Measurements from ENCODE around the gene GP2.

GP2 gene

DNA sequence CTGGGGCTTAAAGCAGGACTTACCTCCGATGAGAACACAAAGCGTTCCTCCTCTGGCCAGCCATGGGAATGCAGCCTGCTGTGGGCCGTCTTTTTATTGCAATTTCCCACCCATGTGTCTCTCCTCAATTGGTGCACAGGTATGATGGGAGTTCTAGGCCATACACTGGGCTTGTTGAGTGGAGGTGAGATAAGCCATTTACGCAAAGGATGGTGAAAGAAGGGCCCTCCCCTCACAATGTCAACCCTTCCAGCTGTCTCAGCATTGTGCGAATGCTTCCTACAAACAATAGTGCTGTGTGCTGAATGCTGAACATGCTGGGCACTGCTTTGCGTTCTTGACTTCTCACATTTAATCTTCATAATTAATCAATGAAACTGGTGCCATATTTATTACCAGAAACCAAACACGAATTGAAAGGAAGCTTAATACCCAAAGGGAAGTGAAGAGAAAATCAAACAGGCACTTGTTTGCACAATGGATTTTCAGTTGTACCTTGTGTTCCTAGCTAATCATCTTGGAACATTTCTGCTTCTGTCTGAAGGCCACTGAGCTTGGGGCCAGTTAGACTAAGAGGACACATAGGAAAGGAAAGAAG lies at the start of gene GP2:
GP2 (minus strand) TSS at position 70 of the 598 bp plus-strand sequence. CDS start 1,082 bp downstream, outside the sequence.
- no peak for DNase-seq

DNA sequence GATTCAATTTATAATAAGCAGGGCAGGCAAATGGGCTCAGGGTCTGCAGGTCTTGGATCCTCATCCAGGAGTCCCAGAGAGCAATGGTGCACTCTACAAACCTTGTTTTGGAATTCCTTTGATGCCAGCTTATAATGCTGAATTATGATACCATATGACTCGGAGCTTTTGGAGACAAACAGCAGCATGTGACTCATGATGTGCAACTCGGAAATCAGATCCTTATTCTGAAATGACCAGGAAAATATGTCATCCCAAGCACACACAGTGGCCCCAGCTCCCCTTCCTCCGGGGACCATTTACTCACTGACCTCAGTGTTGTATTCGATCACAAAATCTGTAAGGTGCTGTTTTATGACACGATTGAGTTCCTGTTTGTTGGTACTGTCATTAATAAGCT lies 45.4 kb upstream of the GP2 start:
- no peak for DNase-seq

DNA sequence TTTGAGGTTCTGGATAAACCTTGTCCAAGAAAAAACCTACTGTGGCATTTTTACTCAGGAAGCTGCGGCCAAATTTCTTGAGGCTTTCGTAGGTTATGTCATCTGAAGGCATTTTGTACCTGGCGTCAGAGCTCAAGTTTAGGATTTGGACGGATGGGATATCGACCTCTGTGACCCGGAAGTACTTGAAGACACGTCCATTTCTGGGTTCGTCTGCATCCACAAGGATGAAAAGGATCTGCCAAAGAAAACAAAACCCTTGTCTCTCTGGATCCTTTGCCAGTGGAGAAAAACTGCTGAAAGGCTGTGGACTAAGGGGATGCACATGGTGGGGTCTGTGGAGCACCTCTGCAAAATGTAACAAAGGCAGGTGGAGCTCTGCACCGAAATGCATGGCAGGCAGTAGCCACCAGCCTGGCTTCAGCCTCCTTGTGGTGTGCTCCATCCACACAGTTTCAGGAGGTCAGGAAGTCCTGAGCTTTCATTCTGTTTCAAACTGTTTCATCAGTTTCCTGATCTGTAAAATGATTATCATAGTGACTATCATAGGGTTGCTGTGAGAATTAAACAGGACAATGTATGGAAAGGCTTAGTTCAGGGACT lies 42.2 kb upstream of the GP2 start:
- no peak for DNase-seq

DNA sequence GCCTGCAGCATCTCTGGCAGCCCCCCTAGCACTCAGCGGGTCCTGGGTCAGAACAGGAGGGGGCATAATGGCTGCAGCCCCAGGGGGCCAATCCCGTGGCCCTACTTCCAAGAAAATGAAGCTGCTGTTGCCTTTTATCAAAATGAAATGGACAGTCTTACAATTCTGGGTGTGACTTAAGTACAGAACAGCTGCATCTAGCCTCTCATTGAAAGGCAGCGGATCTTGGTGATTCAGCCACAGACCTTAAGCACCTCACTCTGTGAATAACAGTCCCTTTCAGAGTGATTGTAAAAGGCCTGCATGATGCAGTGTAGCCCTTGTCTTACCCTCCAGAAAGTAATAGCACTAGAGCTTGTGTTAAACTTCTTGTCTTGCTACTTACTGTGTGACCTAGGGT lies 36.7 kb upstream of the GP2 start:
- no peak for DNase-seq

DNA sequence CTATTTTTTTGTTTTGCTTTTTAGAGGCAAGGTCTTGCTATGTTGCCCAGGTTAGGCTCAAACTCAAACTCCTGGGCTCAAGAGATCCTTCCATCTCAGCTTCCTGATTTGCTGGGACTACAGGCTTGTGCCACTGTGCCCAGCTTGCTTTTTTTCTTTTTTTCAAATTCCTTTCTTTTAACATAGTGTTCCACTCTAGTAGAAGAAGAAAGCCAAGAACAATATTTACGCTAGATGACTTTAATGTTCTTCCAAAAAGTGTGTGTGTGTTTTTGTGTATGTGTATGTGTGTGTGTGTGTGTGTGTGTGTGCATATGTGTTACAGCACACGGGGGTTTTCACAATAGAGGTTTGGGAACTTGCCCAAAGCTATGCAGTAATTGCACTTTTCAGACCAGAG lies 35.9 kb upstream of the GP2 start:
- no peak for DNase-seq

DNA sequence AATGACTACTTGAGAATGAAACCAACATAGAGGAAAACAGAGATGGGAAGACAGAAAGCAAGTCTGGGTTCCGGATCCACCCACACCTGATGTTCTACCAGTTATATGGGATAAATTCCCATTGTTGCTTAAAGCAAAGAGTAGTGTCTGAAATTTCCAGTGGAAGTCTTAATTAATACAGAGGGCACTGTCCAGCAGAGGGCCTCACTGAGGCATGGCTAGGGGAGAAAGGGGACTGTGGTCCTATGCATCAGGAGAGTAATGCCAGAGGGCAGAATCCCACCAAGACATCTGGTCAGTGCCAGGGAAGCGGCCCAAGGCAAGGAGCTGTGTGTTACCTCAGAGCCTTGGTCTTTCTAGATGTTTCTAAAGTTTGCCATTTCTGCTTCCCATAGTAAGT lies 32.7 kb upstream of the GP2 start:
- no peak for DNase-seq

DNA sequence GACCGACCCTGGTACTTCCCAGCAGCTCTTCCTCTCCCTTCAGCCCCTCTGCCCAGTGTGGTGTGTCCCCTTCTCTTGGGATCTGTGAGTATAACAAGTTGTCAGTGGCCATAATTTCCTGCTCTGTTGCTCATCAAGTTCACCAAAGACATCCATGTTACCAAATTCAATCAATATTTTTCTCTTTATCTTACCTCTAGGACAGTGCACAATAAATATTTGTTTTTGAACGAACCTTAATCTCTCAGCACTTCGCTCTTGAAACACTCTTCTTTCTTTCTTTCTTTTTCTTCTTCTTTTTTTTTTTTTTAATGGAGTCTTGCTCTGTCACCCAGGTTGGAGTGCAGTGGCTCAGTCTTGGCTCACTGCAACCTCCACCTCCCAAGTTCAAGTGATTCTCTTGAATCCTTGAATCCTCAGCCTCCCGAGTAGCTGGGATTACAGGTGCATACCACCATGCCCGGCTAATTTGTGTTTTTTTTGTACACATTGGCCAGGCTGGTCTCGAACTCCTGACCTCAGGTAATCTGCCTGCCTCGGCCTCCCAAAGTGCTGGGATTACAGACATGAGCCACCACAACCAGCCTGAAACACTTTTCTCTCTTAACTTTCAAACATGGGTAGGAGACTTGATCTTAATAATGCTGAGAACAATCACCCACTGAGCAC lies 27.9 kb upstream of the GP2 start:
- no peak for DNase-seq

DNA sequence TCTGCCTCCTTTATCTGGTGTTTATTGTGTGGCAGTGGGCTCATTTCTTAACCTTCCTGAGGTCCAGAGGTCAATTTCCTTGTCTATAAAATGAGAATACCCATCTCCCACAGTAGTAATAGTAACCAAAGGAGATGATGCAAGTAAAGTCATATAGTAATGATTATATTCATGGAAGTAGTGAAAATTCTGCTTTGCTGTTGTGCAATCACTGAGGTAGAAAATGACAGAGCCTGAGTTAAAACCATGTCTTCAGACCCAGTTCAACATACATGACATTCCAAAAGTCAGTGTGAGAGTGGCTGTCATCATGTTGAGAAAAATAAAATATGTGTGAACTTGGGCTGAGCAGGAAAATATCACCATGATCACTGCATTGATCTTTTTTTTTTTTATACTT lies 26.1 kb upstream of the GP2 start:
- DNase-seq = no peak

DNA sequence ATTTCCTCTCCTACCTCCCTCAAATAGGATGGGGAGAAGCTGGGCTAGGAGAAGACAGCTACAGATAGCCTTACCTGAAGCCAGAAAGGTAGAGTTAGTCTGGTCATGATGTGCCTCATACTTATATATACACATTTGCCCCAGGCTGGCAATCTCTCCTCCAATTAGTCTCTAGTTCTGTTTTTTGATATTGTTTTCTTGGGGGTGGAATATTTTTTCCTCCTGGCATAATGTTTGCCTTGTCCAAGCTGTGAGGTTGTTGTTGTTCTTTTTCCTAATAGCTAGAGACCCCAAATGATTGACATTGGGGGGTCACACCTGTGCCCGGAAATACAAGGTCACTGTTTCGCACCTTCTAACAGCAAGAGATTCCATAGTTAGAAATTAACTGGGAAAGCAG lies 25.3 kb upstream of the GP2 start, which contains the start of gene UMOD:
UMOD (minus strand) TSS at position 101 of the 400 bp plus-strand sequence. CDS start 1,978 bp downstream, outside the sequence.
- no peak for DNase-seq

DNA sequence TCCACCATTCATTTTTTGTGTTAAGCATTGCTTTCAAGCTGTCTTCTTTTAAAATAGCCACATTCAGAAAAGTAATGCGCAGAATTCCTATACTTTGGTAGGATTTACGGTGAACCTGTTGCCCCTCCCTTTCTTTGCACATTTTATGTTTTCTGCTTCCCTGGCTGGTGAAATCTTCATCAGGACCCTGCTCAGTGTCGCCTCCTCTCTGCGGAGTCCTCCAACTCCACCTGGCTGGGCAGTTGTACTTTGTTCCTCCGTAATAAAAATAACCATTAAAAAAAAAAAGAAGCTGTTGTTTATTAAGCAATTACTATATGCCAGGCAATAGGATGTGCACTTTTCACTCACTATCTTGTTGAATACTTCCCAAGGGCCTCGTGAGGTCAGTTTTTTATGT lies 22.3 kb upstream of the GP2 start:
- no peak for DNase-seq

DNA sequence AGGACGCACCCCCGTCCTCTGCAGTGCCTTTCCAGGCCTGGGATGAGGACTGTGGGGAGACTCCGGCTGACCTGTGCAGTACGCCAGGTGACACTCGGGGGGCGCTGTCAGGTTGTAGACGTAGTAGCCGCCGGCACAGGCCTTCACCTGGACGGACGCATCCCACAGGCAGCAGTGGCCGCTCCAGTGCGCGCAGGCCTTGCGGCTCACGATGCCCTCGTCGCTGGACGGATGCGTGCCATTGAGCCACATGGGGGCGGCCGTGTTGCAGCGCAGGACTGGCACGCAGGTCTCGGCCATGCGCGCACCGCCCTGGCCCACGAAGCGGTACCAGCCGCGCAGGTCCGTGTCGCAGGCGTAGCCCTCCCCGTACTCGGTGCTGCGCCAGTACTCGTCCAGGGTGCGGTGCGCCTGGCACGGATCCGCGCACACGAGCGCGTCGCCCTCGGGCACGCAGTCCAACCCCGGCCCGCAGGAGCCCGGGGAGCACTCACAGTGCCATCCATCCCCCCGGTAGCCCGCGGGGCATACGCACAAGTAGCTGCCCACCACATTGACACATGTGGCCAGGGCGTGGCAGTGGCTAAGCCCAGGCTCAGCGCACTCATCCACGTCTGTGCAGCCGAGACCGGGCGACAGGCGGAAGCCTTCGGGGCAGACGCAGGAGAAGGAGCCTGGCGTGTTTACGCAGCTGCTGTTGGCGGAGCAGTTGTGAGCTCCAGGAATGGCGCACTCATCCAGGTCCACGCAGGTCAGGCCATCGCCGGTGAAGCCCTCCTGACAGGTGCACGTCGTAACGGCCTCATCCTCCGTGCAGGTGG lies 21.3 kb upstream of the GP2 start:
- no peak for DNase-seq

DNA sequence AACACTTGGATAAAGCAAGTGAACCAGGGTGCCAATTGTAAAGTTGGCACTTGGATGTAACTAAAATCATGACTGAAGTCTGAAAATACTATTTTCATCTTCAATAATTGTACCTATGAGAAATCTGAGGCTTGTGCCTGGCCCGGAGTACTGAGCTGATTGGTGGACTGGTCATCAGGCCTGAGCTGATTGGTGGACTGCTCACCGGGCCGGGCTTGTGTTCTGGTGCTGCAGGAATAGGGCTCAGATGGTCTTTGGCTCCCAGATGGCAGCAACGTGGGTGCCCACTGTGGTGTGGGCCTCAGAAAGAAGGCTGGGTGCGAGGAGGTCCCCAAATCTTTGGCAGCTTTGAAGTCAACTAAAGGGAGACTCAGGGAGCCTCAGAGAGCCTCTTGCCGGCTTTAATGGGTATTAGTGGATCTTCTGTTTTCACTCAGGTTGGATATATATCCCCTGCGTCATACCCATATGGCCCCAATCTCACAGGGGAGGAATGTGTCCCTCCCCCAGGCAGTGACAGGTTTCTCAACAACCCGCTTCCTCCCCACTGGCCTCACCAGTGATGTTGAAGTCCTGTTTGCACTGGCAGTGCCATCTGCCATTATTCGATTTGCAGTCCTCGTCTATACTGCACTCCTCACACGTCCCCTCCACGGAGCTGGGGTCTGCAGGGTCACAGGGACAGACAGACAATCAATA lies 20.5 kb upstream of the GP2 start:
- no peak for DNase-seq

DNA sequence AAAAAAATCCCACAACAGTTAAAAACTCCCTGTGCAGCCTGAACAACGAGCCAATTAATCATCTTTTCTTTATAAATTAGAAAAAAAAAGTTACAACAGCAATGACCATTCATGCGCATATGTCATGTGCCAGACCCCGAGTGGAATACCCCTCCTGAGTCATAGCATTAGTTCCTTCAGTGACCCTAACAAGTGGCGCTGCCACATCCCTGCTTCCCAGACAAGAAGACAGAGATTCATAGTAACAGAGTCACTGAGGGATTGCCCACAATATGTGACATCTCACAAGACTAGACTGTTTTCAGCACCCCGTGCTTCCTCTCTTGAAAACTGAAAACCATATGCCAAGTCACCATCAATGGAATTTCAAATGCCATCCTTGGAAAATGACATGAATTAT lies 17.3 kb upstream of the GP2 start:
- DNase-seq = no peak

DNA sequence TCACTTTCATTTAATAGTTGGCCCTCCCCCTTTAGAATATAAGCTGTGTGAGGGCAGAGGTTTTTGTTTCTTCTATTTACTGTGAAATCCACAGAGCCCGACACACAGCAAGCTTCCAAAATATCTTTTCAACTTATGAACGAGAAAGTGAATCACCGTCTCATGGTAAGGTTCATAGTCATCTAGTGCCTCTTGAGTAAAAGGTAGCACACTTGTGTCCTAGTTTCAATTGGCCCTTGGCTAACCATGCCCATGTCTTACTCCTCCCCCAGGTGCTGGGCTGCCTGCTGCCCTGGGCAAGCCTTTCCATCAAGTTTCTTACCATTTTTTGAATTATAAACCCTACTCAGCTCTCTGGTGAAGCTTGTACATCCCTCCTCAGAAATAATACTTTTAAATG lies 12.4 kb upstream of the GP2 start:
- DNase-seq = no peak

DNA sequence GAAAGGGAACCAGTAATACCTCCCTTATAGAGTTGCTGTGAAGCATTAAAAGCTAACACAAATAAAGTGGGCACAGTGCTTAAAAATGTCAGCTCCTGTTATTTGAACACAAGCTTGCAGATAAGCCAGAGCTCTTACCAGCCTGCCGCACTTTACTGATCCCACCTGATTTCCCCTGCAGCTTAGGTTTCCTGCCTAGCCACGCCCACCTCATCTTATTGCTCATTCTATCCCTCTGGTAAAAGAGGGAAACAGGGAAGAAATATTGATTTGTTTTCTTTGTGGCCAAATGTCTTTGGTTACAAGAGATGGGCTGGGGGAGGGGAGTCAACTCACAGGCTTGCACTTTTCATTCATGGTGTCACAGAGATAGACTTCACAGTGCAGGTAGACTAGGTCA lies 9.6 kb upstream of the GP2 start:
- DNase-seq = no peak

DNA sequence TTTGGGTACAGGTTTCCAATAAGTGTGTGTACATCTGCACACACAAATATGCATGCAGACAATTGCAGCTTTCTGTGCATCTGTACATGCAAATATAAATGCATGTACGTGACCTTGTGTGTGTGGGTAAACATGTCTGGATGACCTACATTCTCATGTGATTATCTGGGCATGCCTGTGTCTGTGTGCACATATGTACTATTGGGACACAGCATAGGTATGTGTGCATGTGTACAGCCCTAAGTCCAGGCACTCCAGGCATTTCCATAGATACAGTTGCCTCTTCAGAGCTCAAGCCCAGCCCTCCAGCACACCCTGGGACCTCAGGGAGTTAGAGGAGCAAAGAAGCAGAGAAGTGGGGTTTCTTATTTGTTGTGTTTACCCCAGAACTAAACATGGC lies 7.1 kb upstream of the GP2 start:
- no peak for DNase-seq

DNA sequence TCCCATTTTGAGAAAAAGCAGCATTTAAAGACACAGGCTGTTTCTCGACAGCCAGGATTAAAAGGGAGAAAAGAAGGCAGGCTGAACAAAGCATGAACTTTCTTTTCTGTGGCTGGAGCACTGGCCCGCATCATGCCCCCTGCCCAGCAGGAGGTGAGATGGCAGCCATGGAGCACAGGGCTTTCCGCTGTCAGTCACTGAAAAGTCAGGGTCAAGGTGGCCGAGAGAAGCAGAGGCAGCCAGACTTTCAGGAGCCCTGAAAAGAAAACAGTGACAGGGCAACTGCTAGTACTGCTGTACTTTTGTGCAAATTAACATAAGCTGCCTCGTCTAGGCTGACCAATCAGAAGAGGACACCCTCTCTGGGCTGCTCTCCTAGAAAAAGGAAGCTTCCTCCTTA lies 5.8 kb upstream of the GP2 start:
- DNase-seq = no peak

DNA sequence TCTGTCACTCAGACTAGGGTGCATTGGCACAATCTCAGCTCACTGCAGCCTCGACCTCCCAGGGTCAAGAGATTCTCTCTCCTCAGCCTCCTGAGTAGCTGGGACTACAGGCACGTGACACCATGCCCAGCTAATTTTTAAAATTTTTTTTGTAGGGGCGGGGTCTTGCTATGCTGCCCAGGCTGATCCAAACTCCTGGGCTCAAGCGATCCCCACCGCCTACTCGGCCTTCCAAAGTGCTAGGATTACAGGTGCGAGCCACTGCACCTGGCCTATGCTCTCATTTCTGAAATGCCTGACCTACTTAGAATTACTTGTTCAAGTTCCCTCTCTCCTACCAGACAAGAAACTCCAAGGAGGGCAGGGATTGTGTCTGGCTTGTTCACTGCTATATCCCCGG lies 5.1 kb upstream of the GP2 start:
- no peak for DNase-seq

DNA sequence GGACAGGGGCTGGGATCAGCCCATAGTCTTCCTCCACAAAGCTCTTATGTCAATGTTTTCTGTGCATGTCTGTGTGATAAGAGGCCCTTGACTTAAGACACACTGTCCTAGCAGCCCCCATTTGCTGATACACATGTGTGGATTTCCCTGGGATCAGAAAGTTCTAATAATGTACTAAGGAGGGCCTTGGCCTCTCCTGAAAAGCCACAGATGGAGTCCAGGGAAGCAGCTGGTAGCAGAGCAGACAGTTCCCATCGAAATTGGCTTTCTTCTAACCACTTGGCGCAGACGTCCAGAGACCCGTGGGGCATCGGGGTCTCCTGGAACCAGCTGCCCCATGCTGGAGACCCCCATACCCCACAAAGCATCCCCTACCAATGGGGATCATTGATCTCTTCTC lies 4.3 kb upstream of the GP2 start:
- DNase-seq = no peak

DNA sequence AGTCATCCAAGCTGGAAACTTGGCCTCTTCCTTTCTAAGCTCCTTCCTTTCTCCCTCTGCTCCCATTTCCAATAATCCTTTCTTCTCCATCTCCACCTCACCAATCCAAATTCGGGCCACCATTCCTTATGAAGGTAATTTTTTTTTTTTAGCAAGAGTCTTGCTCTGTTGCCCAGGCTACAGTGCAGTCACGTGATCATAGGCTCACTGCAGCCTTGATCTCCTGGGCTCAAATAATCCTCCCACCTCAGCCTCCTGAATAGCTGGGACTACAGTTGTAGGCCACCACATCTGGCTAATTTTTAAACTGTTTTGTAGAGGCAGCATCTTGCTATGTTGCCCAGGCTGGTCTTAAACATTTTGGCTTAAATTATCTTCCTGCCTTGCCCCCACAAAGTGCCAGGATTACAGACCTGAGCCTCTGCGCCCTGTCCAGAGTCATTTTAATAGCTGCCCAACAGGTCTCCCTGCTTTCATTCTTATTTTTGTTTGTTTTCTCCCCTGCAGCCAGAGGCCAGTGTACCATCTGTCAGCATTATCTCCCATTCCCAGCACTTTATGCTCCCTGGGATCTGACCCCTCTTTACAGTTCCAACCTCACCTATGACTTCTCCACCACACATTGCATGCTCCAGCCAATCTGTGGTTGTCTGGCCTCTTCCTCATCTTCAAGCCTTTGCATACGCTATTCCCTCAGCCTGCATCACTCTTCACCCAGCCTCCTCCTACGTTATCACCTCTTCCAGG lies 2.3 kb upstream of the GP2 start:
- DNase-seq = no peak

DNA sequence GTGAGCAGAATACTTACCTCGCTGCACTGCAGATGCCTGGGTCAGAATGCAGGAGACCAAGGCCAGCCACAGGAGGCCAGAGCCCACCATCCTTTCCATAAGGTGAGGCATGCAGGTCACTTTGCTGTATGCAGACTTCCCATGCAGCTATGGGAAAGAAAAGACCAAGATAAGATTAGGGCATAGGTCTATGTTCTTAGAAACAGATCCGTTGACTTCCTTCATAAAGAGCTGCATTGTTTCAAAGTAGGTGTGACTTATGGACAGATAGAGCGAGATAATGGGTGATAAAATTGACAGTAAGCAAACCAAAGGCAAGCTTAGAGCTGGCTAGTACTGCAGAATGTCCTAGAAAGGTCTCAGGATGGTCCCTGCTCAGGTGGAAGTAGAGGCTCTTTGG lies 992 bp downstream of the GP2 start:
- no peak for DNase-seq

DNA sequence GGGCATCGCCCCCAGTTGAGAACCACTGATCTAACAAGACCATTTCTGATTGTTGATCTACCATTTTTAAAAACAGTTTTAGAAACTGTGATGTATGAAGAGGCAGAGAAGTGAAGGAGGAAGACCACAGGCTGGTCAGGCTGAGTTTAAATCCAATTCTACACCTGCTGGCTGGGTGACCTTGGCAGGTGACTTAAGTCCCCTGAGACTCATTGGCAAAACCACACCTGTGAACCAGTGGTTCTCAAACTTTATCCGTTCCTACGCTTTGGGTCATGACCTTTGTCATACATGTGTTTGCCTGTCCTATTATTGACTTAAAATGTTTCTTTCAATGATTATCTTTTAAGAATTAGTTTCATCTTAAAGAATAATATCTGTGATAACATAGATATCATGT lies 2.3 kb downstream of the GP2 start:
- no peak for DNase-seq

Data from NCI-H1694 treated with DMSO at 0.1 percent for 48 hours (cell line).